ENCODE results near the gene DLAT.

Gene DLAT

GRCh38 chr11:112049777-112050176, 24.6 kb downstream of the DLAT start:
- TF ChIP-seq CTCF (IDR thresholded peaks at IDR 0.05) = no peak
- H3K9me3 ChIP-seq = no peaks in the 10 kb centered on the region
- H3K27ac ChIP-seq = no peak overlapping the region
- peaks cover 51% of the 10 kb centered on the region for H3K36me3 ChIP-seq
- H3K27me3 ChIP-seq = no peaks in the 10 kb centered on the region
- no peak overlapping the region for H3K4me3 ChIP-seq (ENCODE audit: low read depth in 1 of 2, low read length in 1 of 2)
- H3K4me1 ChIP-seq (ENCODE audit: control insufficient read depth in 1 of 2, insufficient read depth in 1 of 2, low read depth in 1 of 2, low read length in 1 of 2) = no peaks in the 10 kb centered on the region

- Histone ChIP-seq H3K27ac (no peak overlapping the region), H3K4me3 (ENCODE audit: low read depth in 1 of 2, low read length in 1 of 2) (no peak overlapping the region), H3K4me1 (ENCODE audit: control insufficient read depth in 1 of 2, insufficient read depth in 1 of 2, low read depth in 1 of 2, low read length in 1 of 2) (no peaks in the 10 kb centered on the region), H3K9me3 (no peaks in the 10 kb centered on the region), H3K27me3 (no peaks in the 10 kb centered on the region), H3K36me3 (peaks cover 44% of the 10 kb centered on the region)
- TF ChIP-seq CTCF (IDR thresholded peaks at IDR 0.05) = no peak
Observed at GRCh38 chr11:112050721-112051120, 25.5 kb downstream of the DLAT start.

- H3K4me3 ChIP-seq (ENCODE audit: low read depth in 1 of 2, low read length in 1 of 2) = no peak overlapping the region
- peaks cover 40% of the 10 kb centered on the region for H3K36me3 ChIP-seq
- no peaks in the 10 kb centered on the region for H3K27me3 ChIP-seq
- H3K9me3 ChIP-seq = no peaks in the 10 kb centered on the region
- H3K27ac ChIP-seq = no peak overlapping the region
- no peak for TF ChIP-seq CTCF (IDR thresholded peaks at IDR 0.05)
- H3K4me1 ChIP-seq (ENCODE audit: control insufficient read depth in 1 of 2, insufficient read depth in 1 of 2, low read depth in 1 of 2, low read length in 1 of 2) = no peaks in the 10 kb centered on the region
Observed at GRCh38 chr11:112051768-112052167, 26.6 kb downstream of the DLAT start.

- no peak overlapping the region for H3K4me3 ChIP-seq (ENCODE audit: low read depth in 1 of 2, low read length in 1 of 2)
- no peaks in the 10 kb centered on the region for H3K4me1 ChIP-seq (ENCODE audit: control insufficient read depth in 1 of 2, insufficient read depth in 1 of 2, low read depth in 1 of 2, low read length in 1 of 2)
- peaks cover 57% of the 10 kb centered on the region for H3K36me3 ChIP-seq
Observed at GRCh38 chr11:112057170-112057569, 32.0 kb downstream of the DLAT start.

GRCh38 chr11:112058103-112058502, 32.9 kb downstream of the DLAT start:
- Histone ChIP-seq H3K4me1 (ENCODE audit: control insufficient read depth in 1 of 2, insufficient read depth in 1 of 2, low read depth in 1 of 2, low read length in 1 of 2) (no peaks in the 10 kb centered on the region), H3K36me3 (peaks cover 51% of the 10 kb centered on the region), H3K4me3 (ENCODE audit: low read depth in 1 of 2, low read length in 1 of 2) (no peak overlapping the region), H3K9me3 (no peaks in the 10 kb centered on the region), H3K27me3 (no peaks in the 10 kb centered on the region), H3K27ac (no peak overlapping the region)
- TF ChIP-seq CTCF (IDR thresholded peaks at IDR 0.05) = no peak

More at GRCh38 chr11:112057170-112057569, 32.0 kb downstream of the DLAT start:
- no peak for TF ChIP-seq CTCF (IDR thresholded peaks at IDR 0.05)
- Histone ChIP-seq H3K27me3 (no peaks in the 10 kb centered on the region), H3K9me3 (no peaks in the 10 kb centered on the region), H3K27ac (no peak overlapping the region)

GRCh38 chr11:112062923-112063322, 37.7 kb downstream of the DLAT start:
- H3K9me3 ChIP-seq = no peaks in the 10 kb centered on the region
- TF ChIP-seq CTCF (IDR thresholded peaks at IDR 0.05) = no peak
- no peak overlapping the region for H3K4me3 ChIP-seq (ENCODE audit: low read depth in 1 of 2, low read length in 1 of 2)
- peaks cover 25% of the 10 kb centered on the region for H3K36me3 ChIP-seq
- no peaks in the 10 kb centered on the region for H3K4me1 ChIP-seq (ENCODE audit: control insufficient read depth in 1 of 2, insufficient read depth in 1 of 2, low read depth in 1 of 2, low read length in 1 of 2)
- H3K27me3 ChIP-seq = no peaks in the 10 kb centered on the region
- H3K27ac ChIP-seq = no peak overlapping the region

All from neutrophil (primary cell).